Measurements from ENCODE around the gene PITPNB.

PITPNB gene

GRCh38 chr22:27834364-27835185, 84.5 kb downstream of the PITPNB start:
- in situ Hi-C loops (cut with MboI; ENCODE audit: low sequenced_read_pairs), result no loop called here
- H3K27me3 ChIP-seq (ENCODE audit: low read depth), result no peaks in the 10 kb centered on the region
- H3K4me3 ChIP-seq, result no peak overlapping the region
- no peaks in the 10 kb centered on the region for H3K9me3 ChIP-seq
- H3K36me3 ChIP-seq (replicated peaks), result no peaks in the 10 kb centered on the region
- DNase-seq (ENCODE audit: low spot score in 2 of 2), result no peak
- H3K4me1 ChIP-seq, result no peaks in the 10 kb centered on the region

DNA sequence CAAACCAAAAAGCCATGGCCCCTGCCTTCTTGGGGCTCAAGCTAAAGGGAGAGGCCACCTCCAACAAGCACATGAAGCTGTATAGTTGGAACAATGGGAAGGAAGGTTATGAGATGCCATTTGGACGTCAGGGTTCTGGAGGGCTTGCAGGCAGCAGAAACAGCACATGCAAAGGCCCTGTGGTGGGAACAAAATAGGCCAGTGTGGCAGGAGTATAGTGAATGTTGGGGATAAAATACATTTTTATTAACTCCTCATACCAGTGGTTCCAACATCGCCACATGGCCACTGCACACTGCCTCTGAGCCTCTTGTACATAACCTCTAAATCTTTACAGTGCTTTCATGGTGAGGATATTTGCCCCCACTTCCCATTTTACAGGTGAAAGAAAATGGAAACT, 85.3 kb downstream of the PITPNB start:
- in situ Hi-C loops (cut with MboI; ENCODE audit: low sequenced_read_pairs), result no loop called here
- no peak for DNase-seq (ENCODE audit: low spot score in 2 of 2)
- H3K9me3 ChIP-seq, result no peaks in the 10 kb centered on the region
- H3K4me3 ChIP-seq, result no peak overlapping the region
- H3K36me3 ChIP-seq (replicated peaks), result no peaks in the 10 kb centered on the region
- H3K27me3 ChIP-seq (ENCODE audit: low read depth), result no peaks in the 10 kb centered on the region
- H3K4me1 ChIP-seq, result no peaks in the 10 kb centered on the region

DNA sequence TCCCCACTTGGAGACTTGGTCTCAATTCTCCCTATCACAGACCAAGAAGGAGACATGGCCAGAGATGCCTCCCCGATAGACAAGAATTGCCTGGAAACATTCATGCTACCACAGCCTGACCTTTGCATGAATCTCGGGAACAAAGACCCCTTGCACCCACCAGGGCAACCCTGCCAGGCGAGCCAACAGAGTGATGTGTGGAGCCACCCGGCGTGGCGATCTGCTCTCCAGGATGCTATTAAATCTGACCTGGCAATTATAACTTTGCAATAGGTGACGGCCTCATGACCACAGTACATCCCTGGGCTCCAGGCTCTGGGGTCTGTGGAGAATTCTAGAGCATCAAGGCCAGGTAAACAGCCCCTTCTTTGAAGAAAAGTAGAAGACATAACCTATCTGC, 86.5 kb downstream of the PITPNB start:
- Histone ChIP-seq H3K4me1 (no peaks in the 10 kb centered on the region), H3K36me3 (replicated peaks) (no peaks in the 10 kb centered on the region), H3K27me3 (ENCODE audit: low read depth) (no peaks in the 10 kb centered on the region), H3K9me3 (no peaks in the 10 kb centered on the region), H3K4me3 (no peak overlapping the region)
- DNase-seq (ENCODE audit: low spot score in 2 of 2), result no peak
- in situ Hi-C loops (cut with MboI; ENCODE audit: low sequenced_read_pairs), result no loop called here

DNA sequence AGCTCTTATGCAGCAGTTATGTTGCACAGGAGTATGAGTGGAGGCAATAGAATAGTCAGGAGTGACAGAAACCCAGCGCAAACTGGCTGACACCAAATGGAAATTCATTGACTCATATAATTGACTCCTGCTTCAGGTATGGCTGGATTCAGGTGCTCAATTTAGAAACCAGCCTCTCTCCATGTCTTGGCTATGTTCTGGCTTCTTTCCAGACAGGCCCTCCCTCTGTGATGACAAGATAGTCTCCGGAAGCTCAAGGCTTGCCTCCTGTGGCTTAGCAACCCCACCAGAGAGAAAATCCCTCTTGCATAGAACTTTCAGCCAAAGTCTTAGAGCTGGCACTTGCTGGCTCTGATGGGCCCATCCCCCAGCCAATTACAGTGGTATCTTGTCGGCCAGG, 89.4 kb downstream of the PITPNB start:
- in situ Hi-C loops (cut with MboI; ENCODE audit: low sequenced_read_pairs), result no loop called here
- Histone ChIP-seq H3K36me3 (replicated peaks) (no peaks in the 10 kb centered on the region), H3K9me3 (no peaks in the 10 kb centered on the region), H3K4me3 (no peak overlapping the region), H3K27me3 (ENCODE audit: low read depth) (no peaks in the 10 kb centered on the region), H3K4me1 (no peaks in the 10 kb centered on the region)
- no peak for DNase-seq (ENCODE audit: low spot score in 2 of 2)

GRCh38 chr22:27827604-27828587, 91.2 kb downstream of the PITPNB start:
- in situ Hi-C loops (cut with MboI; ENCODE audit: low sequenced_read_pairs), result no loop called here
- no peak overlapping the region for H3K4me3 ChIP-seq
- H3K9me3 ChIP-seq, result no peaks in the 10 kb centered on the region
- no peaks in the 10 kb centered on the region for H3K4me1 ChIP-seq
- no peak for DNase-seq (ENCODE audit: low spot score in 2 of 2)
- no peaks in the 10 kb centered on the region for H3K27me3 ChIP-seq (ENCODE audit: low read depth)
- no peaks in the 10 kb centered on the region for H3K36me3 ChIP-seq (replicated peaks)

DNA sequence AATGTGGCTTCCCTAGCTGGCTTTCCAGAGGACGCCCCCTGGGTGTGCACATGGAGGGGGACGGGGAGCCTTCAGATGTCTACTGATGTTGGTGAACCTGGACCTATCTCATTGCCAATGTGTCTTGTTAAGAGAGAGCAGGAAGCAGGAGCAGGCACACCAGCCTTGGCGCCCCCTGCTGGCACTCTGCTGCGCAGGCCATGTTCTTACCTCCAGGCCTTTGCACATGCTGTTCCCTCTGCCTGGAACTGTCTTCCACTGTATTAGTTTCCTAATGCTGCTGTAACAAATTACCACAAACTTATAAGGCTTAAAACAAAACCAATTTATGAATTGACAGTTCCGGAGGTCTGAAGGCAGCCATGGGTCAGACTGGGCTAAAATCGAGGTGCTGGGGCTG, 93.9 kb downstream of the PITPNB start:
- in situ Hi-C loops (cut with MboI; ENCODE audit: low sequenced_read_pairs), result no loop called here
- H3K27me3 ChIP-seq (ENCODE audit: low read depth), result no peaks in the 10 kb centered on the region
- DNase-seq (ENCODE audit: low spot score in 2 of 2), result peak in 1 of 2 experiments; percentile 50
- H3K4me3 ChIP-seq, result no peak overlapping the region
- no peaks in the 10 kb centered on the region for H3K9me3 ChIP-seq
- H3K4me1 ChIP-seq, result peaks cover 6% of the 10 kb centered on the region; the same call in 1 of the 2 replicates
- H3K36me3 ChIP-seq (replicated peaks), result no peaks in the 10 kb centered on the region; the same call in 1 of the 2 replicates

- H3K36me3 ChIP-seq (replicated peaks), result no peaks in the 10 kb centered on the region; the same call in 1 of the 2 replicates
- H3K4me1 ChIP-seq, result peaks cover 6% of the 10 kb centered on the region; the same call in 1 of the 2 replicates
- in situ Hi-C loops (cut with MboI; ENCODE audit: low sequenced_read_pairs), result no loop called here
- H3K27me3 ChIP-seq (ENCODE audit: low read depth), result no peaks in the 10 kb centered on the region
- DNase-seq (ENCODE audit: low spot score in 2 of 2), result no peak
- no peaks in the 10 kb centered on the region for H3K9me3 ChIP-seq
- no peak overlapping the region for H3K4me3 ChIP-seq
Observed at GRCh38 chr22:27823221-27823620, 95.8 kb downstream of the PITPNB start.

DNA sequence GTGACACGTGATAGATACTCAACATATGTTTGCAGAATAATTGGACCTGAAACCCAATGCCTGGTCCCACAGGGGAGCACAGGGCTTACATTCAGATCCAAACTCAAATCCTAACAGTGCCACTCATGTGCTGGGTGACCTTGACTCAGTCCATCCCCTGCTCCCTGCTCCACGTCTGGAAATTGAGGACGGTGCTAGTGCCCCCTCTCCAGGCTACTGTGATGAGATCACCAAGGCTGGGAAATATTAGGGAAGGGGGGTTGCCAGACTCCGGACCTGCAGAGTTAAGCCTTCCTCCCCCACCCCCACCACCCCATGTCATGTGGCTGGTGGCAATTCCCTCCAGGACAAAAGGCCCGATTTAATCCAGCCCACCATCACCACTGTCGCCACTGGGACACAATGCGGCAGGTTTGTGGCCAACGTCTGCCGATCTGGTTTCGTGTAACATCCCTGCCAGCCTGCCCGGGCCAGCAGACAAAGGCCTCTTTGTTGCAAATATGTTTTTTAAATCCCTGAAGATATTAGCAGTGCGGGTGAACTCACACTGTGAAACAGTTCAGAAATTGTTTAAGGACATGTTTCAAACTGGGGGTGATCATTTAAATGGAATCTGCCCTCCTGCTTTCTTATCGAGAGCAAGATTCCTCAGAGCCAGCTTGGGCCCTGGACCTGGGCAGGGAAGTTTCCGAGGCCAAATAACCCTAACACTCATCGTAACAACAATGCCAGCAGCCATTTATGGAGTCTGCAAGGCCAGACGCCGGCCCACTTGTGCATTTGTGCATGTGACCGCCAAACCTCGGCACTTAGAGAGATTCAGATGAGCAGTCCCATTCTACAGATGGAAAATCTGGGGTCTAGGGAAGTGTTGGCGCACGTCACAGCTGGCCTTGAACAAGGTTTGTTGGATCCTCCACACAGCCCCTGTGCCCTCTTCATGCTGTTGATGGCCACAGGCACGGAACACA, 97.9 kb downstream of the PITPNB start:
- H3K36me3 ChIP-seq (replicated peaks), result no peaks in the 10 kb centered on the region; the same call in 1 of the 2 replicates
- H3K27me3 ChIP-seq (ENCODE audit: low read depth), result no peaks in the 10 kb centered on the region
- H3K4me3 ChIP-seq, result no peak overlapping the region
- in situ Hi-C loops (cut with MboI; ENCODE audit: low sequenced_read_pairs), result no loop called here
- H3K4me1 ChIP-seq, result peaks cover 6% of the 10 kb centered on the region; the same call in 1 of the 2 replicates
- peak in 1 of 2 experiments; percentile 32 for DNase-seq (ENCODE audit: low spot score in 2 of 2)
- no peaks in the 10 kb centered on the region for H3K9me3 ChIP-seq

DNA sequence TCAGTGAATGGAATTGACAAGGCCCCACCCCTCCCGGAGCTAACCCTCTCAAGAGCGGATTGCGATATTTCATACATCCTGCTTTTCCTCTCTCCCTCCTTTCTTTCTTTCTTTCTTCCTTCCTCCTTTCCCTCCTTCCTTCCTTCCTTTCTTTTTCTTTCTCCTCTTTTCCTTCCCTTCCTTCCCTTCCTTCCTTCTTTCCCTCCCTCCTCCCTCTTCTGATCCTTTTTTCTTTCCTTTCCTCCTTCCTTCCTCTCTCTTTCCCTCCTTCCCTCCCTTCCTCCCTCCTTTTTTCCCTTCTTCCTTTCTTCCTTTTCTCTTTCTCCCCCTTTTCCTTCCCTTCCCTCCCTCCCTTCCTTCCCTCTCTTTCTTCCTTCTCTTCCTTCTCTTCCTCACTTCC, 102.5 kb downstream of the PITPNB start:
- no peaks in the 10 kb centered on the region for H3K9me3 ChIP-seq
- in situ Hi-C loops (cut with MboI; ENCODE audit: low sequenced_read_pairs), result no loop called here
- H3K36me3 ChIP-seq (replicated peaks), result no peaks in the 10 kb centered on the region; the same call in 1 of the 2 replicates
- no peak for DNase-seq (ENCODE audit: low spot score in 2 of 2)
- H3K4me1 ChIP-seq, result peaks cover 6% of the 10 kb centered on the region; the same call in 1 of the 2 replicates
- H3K4me3 ChIP-seq, result no peak overlapping the region
- H3K27me3 ChIP-seq (ENCODE audit: low read depth), result no peaks in the 10 kb centered on the region

- Histone ChIP-seq H3K36me3 (replicated peaks) (no peaks in the 10 kb centered on the region; the same call in 1 of the 2 replicates), H3K4me1 (peaks cover 2% of the 10 kb centered on the region; the same call in 1 of the 2 replicates), H3K9me3 (no peaks in the 10 kb centered on the region), H3K27me3 (ENCODE audit: low read depth) (no peaks in the 10 kb centered on the region), H3K4me3 (no peak overlapping the region)
- no peak for DNase-seq (ENCODE audit: low spot score in 2 of 2)
- in situ Hi-C loops (cut with MboI; ENCODE audit: low sequenced_read_pairs), result no loop called here
Observed at GRCh38 chr22:27815826-27816530, 103.1 kb downstream of the PITPNB start.

DNA sequence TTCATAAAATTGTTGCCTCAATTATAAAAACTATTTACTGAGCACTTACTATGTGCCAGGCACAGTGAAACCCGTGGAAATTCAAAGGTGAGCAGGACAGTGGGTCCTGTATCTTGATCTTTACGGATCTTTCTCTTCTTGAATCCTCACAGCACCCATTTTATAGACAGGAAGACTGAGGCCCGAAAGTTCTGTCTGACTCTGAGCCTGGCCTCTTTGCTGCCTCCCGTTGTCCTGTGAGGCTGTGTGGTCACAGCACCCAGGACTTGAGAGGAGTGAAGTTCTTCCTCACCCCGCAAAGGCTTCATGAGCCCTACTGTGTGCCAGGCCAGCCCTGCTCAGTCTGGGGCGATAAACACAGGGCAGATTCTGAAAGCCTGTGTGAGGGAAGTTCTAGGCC, 104.1 kb downstream of the PITPNB start:
- no peak for DNase-seq (ENCODE audit: low spot score in 2 of 2)
- in situ Hi-C loops (cut with MboI; ENCODE audit: low sequenced_read_pairs), result no loop called here
- H3K36me3 ChIP-seq (replicated peaks), result no peaks in the 10 kb centered on the region

GRCh38 chr22:27811778-27812177, 107.3 kb downstream of the PITPNB start:
- Histone ChIP-seq H3K4me3 (no peak overlapping the region), H3K4me1 (no peaks in the 10 kb centered on the region), H3K9me3 (no peaks in the 10 kb centered on the region), H3K36me3 (replicated peaks) (no peaks in the 10 kb centered on the region), H3K27me3 (ENCODE audit: low read depth) (no peaks in the 10 kb centered on the region)
- no peak for DNase-seq (ENCODE audit: low spot score in 2 of 2)
- in situ Hi-C loops (cut with MboI; ENCODE audit: low sequenced_read_pairs), result no loop called here

More for the DNA sequence above, 104.1 kb downstream of the PITPNB start:
- H3K9me3 ChIP-seq, result no peaks in the 10 kb centered on the region
- no peak overlapping the region for H3K4me3 ChIP-seq
- H3K27me3 ChIP-seq (ENCODE audit: low read depth), result no peaks in the 10 kb centered on the region
- no peaks in the 10 kb centered on the region for H3K4me1 ChIP-seq

All from HAP-1 (cell line).